ENCODE measurements around the gene ZBTB16.

- TF ChIP-seq CTCF (IDR thresholded peaks at IDR 0.05) (no peak), POLR2AphosphoS5 (IDR thresholded peaks at IDR 0.05; ENCODE audit: low read depth, low read length) (no peak)
These were observed 36.4 kb downstream of the ZBTB16 start for GRCh38 chr11:114095899-114096298.

All from Panc1 (cell line).